Heart right ventricle (tissue), 16 donors: ENCODE results near the gene DGKH. TPM values are rescaled to one million over a fixed set of nuclear protein-coding genes. Genes with fewer than 3 reads are reported as not detected.

Source experiments
- ATAC-seq, 8 donors: fragments of 200-7000 bp; cut with Tn5 transposase; one replicate each; pipeline ENCODE4 v1.9.1; 2020; ENCODE audit warnings: mild to moderate bottlenecking in 8 of 8, moderate library complexity in 8 of 8, moderate number of reproducible peaks in 1 of 8
- DNase-seq, 2 donors: peaks; one replicate each; pipeline ENCODE4 v3.0.0-alpha.2; 2020
- H3K27ac ChIP-seq, 10 donors: fragments of 200-600 bp; sonication (generic) in 2 of 10; one replicate each; pipeline versions ENCODE4 v1.5.0 to v1.8.0; 2020 to 2022; ENCODE audit warnings: mild to moderate bottlenecking in 3 of 10
- H3K27me3 ChIP-seq, 7 donors: fragments of 200-600 bp; one replicate each; pipeline ENCODE4 v1.8.0; 2021 to 2022; ENCODE audit warnings: mild to moderate bottlenecking in 2 of 7
- H3K36me3 ChIP-seq, 9 donors: fragments of 200-600 bp; sonication (generic) in 1 of 9; one replicate each; pipeline versions ENCODE4 v1.5.0 to v1.8.0; 2020 to 2022; ENCODE audit warnings: mild to moderate bottlenecking in 2 of 9
- H3K4me1 ChIP-seq, 9 donors: fragments of 200-600 bp; sonication (generic) in 1 of 9; one replicate each; pipeline versions ENCODE4 v1.5.0 to v1.8.0; 2020 to 2022; ENCODE audit warnings: mild to moderate bottlenecking in 4 of 9
- H3K4me3 ChIP-seq, 10 donors: fragments of 200-600 bp; sonication (generic) in 2 of 10; one replicate each; pipeline versions ENCODE4 v1.5.0 to v1.8.0; 2020 to 2022; ENCODE audit warnings: mild to moderate bottlenecking in 7 of 10, moderate library complexity in 2 of 10
- H3K9me3 ChIP-seq, 11 donors: fragments of 200-600 bp in 10 of 11; sonication (generic) in 2 of 11; one replicate each; pipeline versions ENCODE4 v1.5.0 to v1.8.0; 2013 to 2022; ENCODE audit warnings: mild to moderate bottlenecking in 2 of 11, control low read depth in 1 of 11, moderate library complexity in 1 of 11
- WGBS, 2 donors: extraction: QIAGEN DNeasy Blood & Tissue Kit; methylation state at CpG; one replicate each; pipeline ENCODE4 v1.1.7; 2013; ENCODE audit warnings: inconsistent platforms in 1 of 2; 5-methylcytosine and 5-hydroxymethylcytosine counted together
- intact Hi-C, 10 donors: fragments of 100-400 bp; cut with DNase I; formaldehyde crosslinking; loops; one replicate each; pipeline versions ENCODE4 v1.11.1 to v1.14.2; 2022
- polyA plus RNA-seq, 2 donors: library from polyadenylated mRNA; stranded (reverse); fragments of 200-250 nt; gene quantifications; one replicate each; pipeline ENCODE4 v1.2.3, GENCODE V29; 2013
- total RNA-seq, 10 donors: library from RNA; stranded (reverse); fragmentation: NEBNext Ultra II Directional in 3 of 10; extraction: Animal tissue kit (Norgen Biotek cat#: 25700) in 3 of 10; gene quantifications; one replicate each; pipeline versions ENCODE4 v1.2.1 to v1.2.4, GENCODE V29; 2021 to 2023
- TF ChIP-seq, protein P1 (sequence below), 9 donors: fragments of 200-600 bp; sonication (generic) in 2 of 9; IDR thresholded peaks; one replicate each; pipeline versions ENCODE4 v1.5.0 to v1.8.0; 2021 to 2022; ENCODE audit warnings: antibody characterized with exemption in 9 of 9, mild to moderate bottlenecking in 5 of 9, moderate library complexity in 1 of 9
- donor health status: Arrhythmogenic right ventricular cardiomyopathy.
- donor health status: ischemic (EF 13 %, LVEDD 7.1; RV severe dilation, severe dysfunction).
- donor health status: healthy with polysubstance abuse.
- donor health status: DM: no; HTN: yes; CAD: no.
- donor health status: DM: no; HTN: no; CAD: no.
- donor health status: ischemic (EF 25% LVEDD 6.9; RV normal size, moderate dysfunction).
- donor health status: ischemic (EF 25% LVEDD 5.7; RV mildly dilated, moderate dysfunction).
- donor health status: healthy.
- donor health status: DM: yes; HTN: yes; CAD: no.
- donor health status: Ischemic cardiomyopathy.
- donor health status: ischemic (EF 35%, LVEDD 5.7; RV mildly dilated, moderate dysfunction).
- donor health status: nonischemic (EF 11% LVEDD 7.7; RV severe dilation, severe dysfunction).
- donor health status: DM: yes; HTN: yes; CAD: no.
- donor health status: PGD.
- donor health status: ischemic (EF 29% LVEDD 5.4; RV normal size, mild dysfunction).
- donor health status: nonischemic (EF 23%, LVEDD 6.1; RV moderate dilation, normal function).

DGKH gene
- total and polyA plus RNA-seq, 12 donors = 1.2 to 11.0 (median 7.2) TPM

- Histone ChIP-seq H3K36me3 (no peaks in the 10 kb centered on the region), H3K9me3 (peaks cover 0 to 12% (median 0%) of the 10 kb centered on the region in 11 donors), H3K4me1 (peaks cover 0 to 23% (median 11%) of the 10 kb centered on the region in 9 donors), H3K27ac (no peak overlapping the region), H3K27me3 (no peaks in the 10 kb centered on the region), H3K4me3 (no peak overlapping the region)
- 89 to 91% methylated on average over 4 of the region's 4 CpGs for WGBS, 2 donors
- TF ChIP-seq, protein P1, sequence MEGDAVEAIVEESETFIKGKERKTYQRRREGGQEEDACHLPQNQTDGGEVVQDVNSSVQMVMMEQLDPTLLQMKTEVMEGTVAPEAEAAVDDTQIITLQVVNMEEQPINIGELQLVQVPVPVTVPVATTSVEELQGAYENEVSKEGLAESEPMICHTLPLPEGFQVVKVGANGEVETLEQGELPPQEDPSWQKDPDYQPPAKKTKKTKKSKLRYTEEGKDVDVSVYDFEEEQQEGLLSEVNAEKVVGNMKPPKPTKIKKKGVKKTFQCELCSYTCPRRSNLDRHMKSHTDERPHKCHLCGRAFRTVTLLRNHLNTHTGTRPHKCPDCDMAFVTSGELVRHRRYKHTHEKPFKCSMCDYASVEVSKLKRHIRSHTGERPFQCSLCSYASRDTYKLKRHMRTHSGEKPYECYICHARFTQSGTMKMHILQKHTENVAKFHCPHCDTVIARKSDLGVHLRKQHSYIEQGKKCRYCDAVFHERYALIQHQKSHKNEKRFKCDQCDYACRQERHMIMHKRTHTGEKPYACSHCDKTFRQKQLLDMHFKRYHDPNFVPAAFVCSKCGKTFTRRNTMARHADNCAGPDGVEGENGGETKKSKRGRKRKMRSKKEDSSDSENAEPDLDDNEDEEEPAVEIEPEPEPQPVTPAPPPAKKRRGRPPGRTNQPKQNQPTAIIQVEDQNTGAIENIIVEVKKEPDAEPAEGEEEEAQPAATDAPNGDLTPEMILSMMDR (IDR thresholded peaks at IDR 0.05) = no peak
- no peak for DNase-seq
- intact Hi-C loops = loop anchor here in 6 of 10 donors (5.0 to 10.0 kb wide), 5 partner anchors 63 to 441 kb away; partner anchors contain the start of gene DGKH (in 1 of the 6)
- no peak for ATAC-seq
Observed at GRCh38 chr13:42108217-42108616, 59.8 kb downstream of the DGKH start.

DNA sequence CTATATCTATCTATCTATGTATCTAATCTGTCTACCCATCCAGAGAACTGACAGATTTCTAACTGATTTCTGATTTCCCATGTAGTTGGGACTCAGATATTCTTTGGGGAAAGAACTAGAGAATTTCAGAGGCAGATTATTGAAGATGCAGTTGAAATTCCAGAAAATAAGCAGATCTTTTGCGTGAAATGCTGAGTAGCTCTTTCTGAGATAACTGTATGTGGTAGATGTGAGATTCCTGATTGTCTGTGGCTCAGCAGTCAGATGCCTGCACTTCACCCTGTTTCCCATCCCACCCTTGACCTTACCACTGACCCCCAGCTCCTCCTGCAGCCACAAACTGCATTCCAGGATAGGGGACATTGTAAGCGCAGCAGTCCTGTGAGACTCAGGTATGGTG is 61.5 kb downstream of the DGKH start:
- Histone ChIP-seq H3K4me3 (no peak overlapping the region), H3K36me3 (no peaks in the 10 kb centered on the region), H3K27ac (no peak overlapping the region), H3K27me3 (no peaks in the 10 kb centered on the region), H3K4me1 (peaks cover 0 to 35% (median 19%) of the 10 kb centered on the region in 9 donors), H3K9me3 (no peaks in the 10 kb centered on the region)
- no peak for DNase-seq
- intact Hi-C loops = loop anchor here (1.0 to 10.0 kb wide), 13 partner anchors 63 to 755 kb away; partner anchors contain the start of genes DGKH (in 5 of the 10) and VWA8 (in 1 of the 10)
- peak in 1 of 8 donors; percentile 12 for ATAC-seq
- 94 to 100% methylated on average over 2 of the region's 2 CpGs for WGBS, 2 donors
- TF ChIP-seq, protein P1 (IDR thresholded peaks at IDR 0.05) = no peak

GRCh38 chr13:42110410-42111155 is 62.1 kb downstream of the DGKH start:
- DNase-seq (peak in 1 of 2 donors; percentile 34), ATAC-seq (peak in 6 of 8 donors; percentile 28 to 66 (median 44))
- intact Hi-C loops = loop anchor here in 9 of 10 donors (1.0 to 10.0 kb wide), 11 partner anchors 63 to 756 kb away; partner anchors contain the start of genes DGKH (in 4 of the 9) and VWA8 (in 1 of the 9)
- no peak overlapping the region for H3K27ac ChIP-seq
- H3K4me3 ChIP-seq = no peak overlapping the region
- no peaks in the 10 kb centered on the region for H3K9me3 ChIP-seq
- H3K27me3 ChIP-seq = no peaks in the 10 kb centered on the region
- H3K36me3 ChIP-seq = no peaks in the 10 kb centered on the region
- peaks cover 0 to 41% (median 21%) of the 10 kb centered on the region in 9 donors for H3K4me1 ChIP-seq
- 17 to 20% methylated on average over 7 of the region's 7 CpGs for WGBS, 2 donors
- TF ChIP-seq, protein P1 (IDR thresholded peaks at IDR 0.05) = peak; percentile 78 to 88 (median 83)

DNA sequence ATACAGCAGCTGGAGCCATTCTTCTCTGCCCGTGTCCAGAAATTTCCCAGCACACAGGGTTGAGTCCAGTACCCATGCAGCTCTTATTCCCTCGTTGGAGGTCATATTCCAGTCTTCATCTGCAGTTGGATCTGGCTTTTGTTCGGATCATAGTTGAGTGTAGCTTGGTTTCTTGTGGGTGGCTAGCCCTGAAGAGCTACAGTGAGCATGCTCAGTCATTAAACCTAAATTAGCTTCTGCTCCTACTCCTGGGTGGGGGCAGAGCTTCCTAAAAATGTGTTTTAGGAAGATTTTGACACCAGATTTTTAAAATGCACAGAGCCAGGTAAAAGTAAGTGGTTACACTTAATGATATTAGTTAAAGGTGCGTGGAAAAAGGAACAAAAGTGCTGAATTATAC is 64.4 kb downstream of the DGKH start:
- TF ChIP-seq, protein P1 (IDR thresholded peaks at IDR 0.05) = no peak
- H3K27me3 ChIP-seq = no peaks in the 10 kb centered on the region
- no peak for ATAC-seq
- DNase-seq = no peak
- peaks cover 0 to 52% (median 28%) of the 10 kb centered on the region in 9 donors for H3K4me1 ChIP-seq
- 65% methylated on average over 4 of the region's 4 CpGs for WGBS, 2 donors
- no peaks in the 10 kb centered on the region for H3K9me3 ChIP-seq
- H3K27ac ChIP-seq = peak overlapping the region in 1 of 10 donors; percentile 13
- no peak overlapping the region for H3K4me3 ChIP-seq
- no peaks in the 10 kb centered on the region for H3K36me3 ChIP-seq
- intact Hi-C loops = loop anchor here in 8 of 10 donors (5.0 to 10.0 kb wide), 8 partner anchors 66 to 758 kb away; partner anchors contain the start of genes DGKH (in 4 of the 8) and VWA8 (in 1 of the 8)
